HG02870 (cell line): Measurements from ENCODE around the gene PPT1.
"Not testable (repeated sequence)": the region's sequence is repeated elsewhere in the genome, so short reads cannot be mapped to it uniquely, and the experiment has no call there.

Experiments used
- ATAC-seq: cut with Tn5 transposase; IDR thresholded peaks from one replicate; pipeline ENCODE4 v1.9.1; 2021; ENCODE audit warnings: mild to moderate bottlenecking, moderate library complexity; ENCODE audit not compliant: unreplicated experiment

Gene PPT1

GRCh38 chr1:40092706-40093639 is 4.1 kb downstream of the PPT1 start:
- no peak for ATAC-seq

- no peak for ATAC-seq
Observed at GRCh38 chr1:40092241-40092640, 4.8 kb downstream of the PPT1 start.

GRCh38 chr1:40090652-40091355 is 6.2 kb downstream of the PPT1 start:
- ATAC-seq, result no peak

- not testable (repeated sequence) for ATAC-seq
Observed at GRCh38 chr1:40084750-40085149, 12.3 kb downstream of the PPT1 start.

GRCh38 chr1:40081871-40082270 is 15.2 kb downstream of the PPT1 start:
- no peak for ATAC-seq

- no peak for ATAC-seq
Observed at GRCh38 chr1:40079774-40080400, 17.2 kb downstream of the PPT1 start.

- no peak for ATAC-seq
Observed at GRCh38 chr1:40078512-40079333, 18.3 kb downstream of the PPT1 start.

GRCh38 chr1:40076895-40077312 is 20.1 kb downstream of the PPT1 start:
- no peak for ATAC-seq

- no peak for ATAC-seq
Observed at GRCh38 chr1:40075266-40075665, 21.8 kb downstream of the PPT1 start.

- ATAC-seq, result no peak
Observed at GRCh38 chr1:40073062-40073461, 24.0 kb downstream of the PPT1 start.

- ATAC-seq, result no peak
Observed at GRCh38 chr1:40072142-40072541, 24.9 kb downstream of the PPT1 start.

- ATAC-seq, result no peak
Observed at GRCh38 chr1:40067851-40068250, 29.2 kb downstream of the PPT1 start.

GRCh38 chr1:40067023-40067422 is 30.0 kb downstream of the PPT1 start:
- ATAC-seq, result no peak

GRCh38 chr1:40064797-40065499 is 32.1 kb downstream of the PPT1 start:
- ATAC-seq, result peak; percentile 63

GRCh38 chr1:40059960-40060750 is 36.9 kb downstream of the PPT1 start:
- ATAC-seq, result no peak

- no peak for ATAC-seq
Observed at GRCh38 chr1:40059338-40059959, 37.6 kb downstream of the PPT1 start.

- no peak for ATAC-seq
Observed at GRCh38 chr1:40058453-40059337, 38.4 kb downstream of the PPT1 start.

- no peak for ATAC-seq
Observed at GRCh38 chr1:40058097-40058452, 39.0 kb downstream of the PPT1 start.
